Dermis microvascular lymphatic vessel endothelial cell (primary cell): ENCODE results near the gene ACBD6. TPM values are rescaled to one million over a fixed set of nuclear protein-coding genes. Genes with fewer than 3 reads are reported as not detected.
"Not testable (repeated sequence)": the region's sequence is repeated elsewhere in the genome, so short reads cannot be mapped to it uniquely, and the experiment has no call there.

Experiments used
- DNase-seq, 2 donors: peaks; one replicate each; pipeline versions ENCODE4 v3.0.0 to v3.0.0-alpha.2; 2010; ENCODE audit warnings: low read depth in 2 of 2
- total RNA-seq: library from RNA; depleted of rRNA; stranded (reverse); fragments of >200 nt; gene quantifications from 2 replicates; pipeline ENCODE4 v1.2.1, GENCODE V29; 2014

The ACBD6 gene
- total RNA-seq, 1 donor from 2014 or later, result 55.2 TPM

- DNase-seq, result no peak
These were observed 12.4 kb downstream of the ACBD6 start for GRCh38 chr1:180489976-180490375.

GRCh38 chr1:180489313-180489712 lies 13.1 kb downstream of the ACBD6 start:
- no peak for DNase-seq

- no peak for DNase-seq
These were observed 13.7 kb downstream of the ACBD6 start for GRCh38 chr1:180488661-180489060.

- DNase-seq, result no peak
These were observed 16.3 kb downstream of the ACBD6 start for GRCh38 chr1:180486092-180486491.

- no peak for DNase-seq
These were observed 17.9 kb downstream of the ACBD6 start for GRCh38 chr1:180484490-180484889.

- peak; percentile 35 to 64 for DNase-seq
These were observed 19.7 kb downstream of the ACBD6 start for GRCh38 chr1:180482425-180483275.

GRCh38 chr1:180470031-180470430 lies 32.3 kb downstream of the ACBD6 start:
- no peak for DNase-seq

GRCh38 chr1:180468311-180468710 lies 34.1 kb downstream of the ACBD6 start:
- no peak for DNase-seq

- peak; percentile 2 to 6 for DNase-seq
These were observed 40.3 kb downstream of the ACBD6 start for GRCh38 chr1:180462102-180462501.

- DNase-seq, result not testable (repeated sequence)
These were observed 40.7 kb downstream of the ACBD6 start for GRCh38 chr1:180461682-180462081.

GRCh38 chr1:180458807-180459206 lies 43.6 kb downstream of the ACBD6 start:
- DNase-seq, result no peak

GRCh38 chr1:180456191-180456590 lies 46.2 kb downstream of the ACBD6 start:
- no peak for DNase-seq

GRCh38 chr1:180451504-180451903 lies 50.9 kb downstream of the ACBD6 start:
- no peak for DNase-seq

GRCh38 chr1:180444522-180444921 lies 57.9 kb downstream of the ACBD6 start:
- no peak for DNase-seq

GRCh38 chr1:180440335-180440734 lies 62.0 kb downstream of the ACBD6 start:
- no peak for DNase-seq

- DNase-seq, result no peak
These were observed 66.8 kb downstream of the ACBD6 start for GRCh38 chr1:180435566-180435965.

- DNase-seq, result no peak
These were observed 68.5 kb downstream of the ACBD6 start for GRCh38 chr1:180433873-180434272.

GRCh38 chr1:180431683-180432082 lies 70.7 kb downstream of the ACBD6 start:
- DNase-seq, result no peak

GRCh38 chr1:180428782-180429695 lies 73.3 kb downstream of the ACBD6 start:
- DNase-seq, result no peak

- DNase-seq, result no peak
These were observed 76.4 kb downstream of the ACBD6 start for GRCh38 chr1:180425952-180426351.

GRCh38 chr1:180424848-180425457 lies 77.4 kb downstream of the ACBD6 start:
- DNase-seq, result no peak

GRCh38 chr1:180421614-180422013 lies 80.8 kb downstream of the ACBD6 start:
- DNase-seq, result no peak
